IPS-18a (cell line): Measurements from ENCODE around the gene NUDT13.
A peak's percentile ranks its signal among the peaks of the same experiment; 100 is the strongest.
"Not testable (repeated sequence)": the region's sequence is repeated elsewhere in the genome, so short reads cannot be mapped to it uniquely, and the experiment has no call there.

Source experiments
- H3K27ac ChIP-seq: one replicate; pipeline ENCODE4 v1.5.1; 2013; ENCODE audit warnings: low read length
- H3K27me3 ChIP-seq: one replicate; pipeline ENCODE4 v1.6.1; 2013; ENCODE audit warnings: mild to moderate bottlenecking, low read length; ENCODE audit not compliant: control insufficient read depth, insufficient read depth
- H3K36me3 ChIP-seq: one replicate; pipeline ENCODE4 v1.6.1; 2013; ENCODE audit warnings: low read depth, low read length; ENCODE audit not compliant: control insufficient read depth
- H3K4me1 ChIP-seq: one replicate; pipeline ENCODE4 v1.6.1; 2013; ENCODE audit warnings: low read depth, low read length; ENCODE audit not compliant: control insufficient read depth
- H3K4me3 ChIP-seq: one replicate; pipeline ENCODE4 v1.5.1; 2013; ENCODE audit warnings: low read length
- H3K9ac ChIP-seq: one replicate; pipeline ENCODE4 v1.6.1; 2013; ENCODE audit warnings: mild to moderate bottlenecking, low read length, moderate library complexity
- H3K9me3 ChIP-seq: one replicate; pipeline ENCODE4 v1.6.1; 2013; ENCODE audit warnings: low read depth, low read length; ENCODE audit not compliant: control insufficient read depth

NUDT13 gene

DNA sequence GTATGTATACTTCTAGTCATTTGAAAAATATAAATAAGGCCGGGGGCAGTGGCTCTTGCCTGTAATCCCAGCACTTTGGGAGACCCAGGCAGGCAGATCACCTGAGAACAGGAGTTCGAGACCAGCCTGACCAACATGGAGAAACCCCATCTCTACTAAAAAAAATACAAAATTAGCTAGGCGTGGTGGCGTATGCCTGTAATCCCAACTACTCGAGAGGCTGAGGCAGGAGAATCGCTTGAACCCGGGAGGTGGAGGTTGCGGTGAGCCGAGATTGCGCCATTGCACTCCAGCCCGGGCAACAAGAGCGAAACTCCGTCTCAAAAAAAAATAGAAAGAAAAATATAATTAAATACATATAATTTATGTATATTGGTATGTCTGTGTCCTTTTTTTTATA is 1.8 kb downstream of the NUDT13 start:
- H3K27ac ChIP-seq, H3K4me1 ChIP-seq, H3K27me3 ChIP-seq, H3K36me3 ChIP-seq, H3K9ac ChIP-seq, H3K9me3 ChIP-seq, H3K4me3 ChIP-seq: not testable (repeated sequence)

- no peak overlapping the region for H3K9ac ChIP-seq
- no peak overlapping the region for H3K27ac ChIP-seq
- H3K9me3 ChIP-seq = no peaks in the 10 kb centered on the region
- peaks cover 12% of the 10 kb centered on the region for H3K4me1 ChIP-seq
- no peaks in the 10 kb centered on the region for H3K27me3 ChIP-seq
- H3K4me3 ChIP-seq = no peak overlapping the region
- no peaks in the 10 kb centered on the region for H3K36me3 ChIP-seq
These were observed 3.3 kb downstream of the NUDT13 start for GRCh38 chr10:73113551-73113950.

- Histone ChIP-seq H3K27me3 (no peaks in the 10 kb centered on the region), H3K27ac (no peak overlapping the region), H3K36me3 (no peaks in the 10 kb centered on the region), H3K4me1 (peaks cover 8% of the 10 kb centered on the region), H3K9me3 (no peaks in the 10 kb centered on the region), H3K4me3 (no peak overlapping the region), H3K9ac (no peak overlapping the region)
These were observed 5.8 kb downstream of the NUDT13 start for GRCh38 chr10:73116017-73116416.

DNA sequence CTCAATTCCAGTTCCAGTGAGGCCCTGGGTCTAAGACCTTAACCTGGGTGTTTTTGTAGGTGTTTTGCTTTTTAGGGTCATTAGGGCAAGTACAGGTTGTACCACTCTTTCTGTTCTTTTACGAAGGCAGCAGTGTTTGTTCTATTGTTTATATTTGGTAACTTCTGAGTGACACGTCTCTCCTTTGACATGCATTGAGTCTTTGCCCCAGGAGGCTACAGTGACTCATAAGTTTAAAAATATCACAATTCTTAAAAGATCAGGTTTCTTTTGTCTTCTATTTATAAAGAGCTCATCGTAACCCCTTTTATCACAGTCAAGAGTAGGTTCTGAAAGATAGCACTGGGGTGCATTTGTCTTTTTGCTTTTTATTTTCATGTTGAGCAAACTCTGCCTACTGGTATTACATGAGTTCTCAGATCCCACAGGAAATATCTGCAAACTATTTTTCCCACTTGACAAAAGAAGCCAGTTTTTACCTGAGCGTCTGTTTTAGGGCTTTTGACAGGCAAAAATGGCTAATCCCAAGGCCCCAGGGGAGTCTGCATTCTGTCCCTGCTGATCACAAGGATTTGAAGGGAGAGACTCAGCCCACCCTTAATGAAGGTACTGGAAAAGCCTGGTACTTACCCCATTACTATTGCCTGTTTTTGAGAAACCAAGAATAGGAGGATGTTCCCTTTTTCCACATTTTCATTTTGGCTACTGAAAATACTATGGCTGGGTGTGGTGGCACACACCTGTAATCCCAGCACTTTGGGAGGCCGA is 7.9 kb downstream of the NUDT13 start:
- Histone ChIP-seq H3K27me3 (no peaks in the 10 kb centered on the region), H3K4me3 (no peak overlapping the region), H3K9ac (peak overlapping the region; percentile 22), H3K36me3 (no peaks in the 10 kb centered on the region), H3K27ac (no peak overlapping the region), H3K4me1 (peaks cover 8% of the 10 kb centered on the region), H3K9me3 (no peaks in the 10 kb centered on the region)

GRCh38 chr10:73119457-73119856 is 9.2 kb downstream of the NUDT13 start:
- no peak overlapping the region for H3K9ac ChIP-seq
- peaks cover 8% of the 10 kb centered on the region for H3K4me1 ChIP-seq
- H3K36me3 ChIP-seq = no peaks in the 10 kb centered on the region
- H3K27me3 ChIP-seq = no peaks in the 10 kb centered on the region
- no peak overlapping the region for H3K27ac ChIP-seq
- no peak overlapping the region for H3K4me3 ChIP-seq
- no peaks in the 10 kb centered on the region for H3K9me3 ChIP-seq

- Histone ChIP-seq H3K4me1 (peaks cover 8% of the 10 kb centered on the region), H3K36me3 (no peaks in the 10 kb centered on the region), H3K27ac (no peak overlapping the region), H3K4me3 (no peak overlapping the region), H3K9me3 (no peaks in the 10 kb centered on the region), H3K27me3 (no peaks in the 10 kb centered on the region), H3K9ac (no peak overlapping the region)
These were observed 9.7 kb downstream of the NUDT13 start for GRCh38 chr10:73119952-73120351.

DNA sequence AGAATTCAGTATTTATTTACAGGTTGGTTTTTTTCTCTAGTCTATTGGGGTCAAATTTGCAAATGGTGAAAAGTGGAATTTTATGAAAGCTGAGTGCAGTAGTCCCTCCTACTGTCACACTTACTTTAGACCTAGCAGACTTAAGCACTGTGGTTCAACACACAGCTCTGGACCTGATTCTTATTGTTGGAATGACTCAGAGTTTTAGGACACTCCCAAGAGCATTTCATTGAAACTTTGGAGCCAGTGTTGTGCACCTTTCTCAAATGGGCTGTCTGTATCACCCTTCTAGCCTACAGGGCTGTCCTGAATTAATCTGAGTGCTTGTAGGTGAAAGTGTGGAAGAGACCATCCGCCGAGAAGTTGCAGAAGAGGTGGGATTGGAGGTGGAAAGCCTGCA is 16.1 kb downstream of the NUDT13 start:
- no peak overlapping the region for H3K4me3 ChIP-seq
- H3K27me3 ChIP-seq = no peaks in the 10 kb centered on the region
- peaks cover 14% of the 10 kb centered on the region for H3K36me3 ChIP-seq
- no peaks in the 10 kb centered on the region for H3K4me1 ChIP-seq
- no peak overlapping the region for H3K27ac ChIP-seq
- no peak overlapping the region for H3K9ac ChIP-seq
- H3K9me3 ChIP-seq = no peaks in the 10 kb centered on the region

- H3K36me3 ChIP-seq = peaks cover 49% of the 10 kb centered on the region
These were observed 21.0 kb downstream of the NUDT13 start for GRCh38 chr10:73131301-73131700.

GRCh38 chr10:73131913-73132686 is 21.8 kb downstream of the NUDT13 start:
- Histone ChIP-seq H3K4me1 (no peaks in the 10 kb centered on the region), H3K4me3 (no peak overlapping the region), H3K27me3 (no peaks in the 10 kb centered on the region), H3K9ac (no peak overlapping the region), H3K36me3 (peaks cover 52% of the 10 kb centered on the region), H3K27ac (no peak overlapping the region), H3K9me3 (no peaks in the 10 kb centered on the region)

More at GRCh38 chr10:73131301-73131700, 21.0 kb downstream of the NUDT13 start:
- Histone ChIP-seq H3K9me3 (no peaks in the 10 kb centered on the region), H3K27me3 (no peaks in the 10 kb centered on the region), H3K4me1 (no peaks in the 10 kb centered on the region), H3K9ac (no peak overlapping the region), H3K27ac (no peak overlapping the region), H3K4me3 (no peak overlapping the region)

GRCh38 chr10:73134727-73135126 is 24.5 kb downstream of the NUDT13 start:
- H3K9me3 ChIP-seq = no peaks in the 10 kb centered on the region
- H3K9ac ChIP-seq = no peak overlapping the region
- H3K27me3 ChIP-seq = no peaks in the 10 kb centered on the region
- no peak overlapping the region for H3K27ac ChIP-seq
- no peak overlapping the region for H3K4me3 ChIP-seq
- peaks cover 70% of the 10 kb centered on the region for H3K36me3 ChIP-seq
- H3K4me1 ChIP-seq = no peaks in the 10 kb centered on the region

DNA sequence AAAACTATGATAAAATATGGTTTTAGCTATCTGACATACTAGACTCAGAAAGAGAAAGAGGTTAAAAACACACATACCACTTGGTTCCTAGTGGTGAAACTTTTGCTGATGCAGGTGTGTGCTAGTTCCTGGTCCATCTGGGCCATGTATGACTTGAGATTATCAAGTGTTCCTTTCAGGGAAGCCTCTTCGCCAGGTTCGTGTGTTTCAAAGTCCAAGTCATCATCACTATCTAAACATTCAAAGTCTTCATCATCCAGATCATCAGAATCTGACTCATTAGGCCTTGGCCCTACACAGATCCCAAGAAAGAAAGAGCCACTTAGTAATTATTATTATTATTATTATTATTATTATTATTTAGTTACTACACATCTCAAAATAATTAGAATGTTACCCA is 26.4 kb downstream of the NUDT13 start:
- Histone ChIP-seq H3K36me3 (peaks cover 61% of the 10 kb centered on the region), H3K27me3 (no peaks in the 10 kb centered on the region), H3K4me1 (no peaks in the 10 kb centered on the region), H3K27ac (no peak overlapping the region), H3K9ac (no peak overlapping the region), H3K4me3 (no peak overlapping the region), H3K9me3 (no peaks in the 10 kb centered on the region)

GRCh38 chr10:73139251-73139650 is 29.0 kb downstream of the NUDT13 start:
- no peaks in the 10 kb centered on the region for H3K9me3 ChIP-seq
- no peak overlapping the region for H3K27ac ChIP-seq
- H3K4me3 ChIP-seq = no peak overlapping the region
- H3K9ac ChIP-seq = no peak overlapping the region
- peaks cover 56% of the 10 kb centered on the region for H3K36me3 ChIP-seq
- no peaks in the 10 kb centered on the region for H3K4me1 ChIP-seq
- H3K27me3 ChIP-seq = no peaks in the 10 kb centered on the region
